OCI-M1 (cell line): ENCODE data around the gene TBC1D9.

Source experiments
- DNase-seq: peaks from one replicate; lab custom pipeline; 2025; lab: John Stamatoyannopoulos, UW

The TBC1D9 gene

GRCh38 chr4:140648716-140649308, 107.4 kb downstream of the TBC1D9 start:
- no peak for DNase-seq

GRCh38 chr4:140645614-140646412, 110.4 kb downstream of the TBC1D9 start:
- DNase-seq, result no peak

GRCh38 chr4:140645196-140645595, 111.0 kb downstream of the TBC1D9 start:
- DNase-seq, result no peak

GRCh38 chr4:140644470-140645185, 111.6 kb downstream of the TBC1D9 start:
- no peak for DNase-seq

- DNase-seq, result no peak
Observed at GRCh38 chr4:140643571-140644055, 112.6 kb downstream of the TBC1D9 start.

- no peak for DNase-seq
Observed at GRCh38 chr4:140642674-140643437, 113.3 kb downstream of the TBC1D9 start.

- no peak for DNase-seq
Observed at GRCh38 chr4:140641789-140642439, 114.3 kb downstream of the TBC1D9 start.

GRCh38 chr4:140641105-140641555, 115.1 kb downstream of the TBC1D9 start:
- no peak for DNase-seq

- no peak for DNase-seq
Observed at GRCh38 chr4:140640150-140640748, 115.9 kb downstream of the TBC1D9 start.

- DNase-seq, result no peak
Observed at GRCh38 chr4:140639066-140639465, 117.1 kb downstream of the TBC1D9 start.

GRCh38 chr4:140637836-140638235, 118.3 kb downstream of the TBC1D9 start:
- DNase-seq, result peak; percentile 72

- DNase-seq, result no peak
Observed at GRCh38 chr4:140635606-140636005, 120.6 kb downstream of the TBC1D9 start.

- DNase-seq, result no peak
Observed at GRCh38 chr4:140633951-140634350, 122.2 kb downstream of the TBC1D9 start.

- DNase-seq, result no peak
Observed at GRCh38 chr4:140633124-140633523, 123.1 kb downstream of the TBC1D9 start.

- no peak for DNase-seq
Observed at GRCh38 chr4:140630246-140630645, 125.9 kb downstream of the TBC1D9 start.

- no peak for DNase-seq
Observed at GRCh38 chr4:140628016-140628415, 128.2 kb downstream of the TBC1D9 start.

GRCh38 chr4:140626661-140627376, 129.4 kb downstream of the TBC1D9 start:
- peak; percentile 37 for DNase-seq

GRCh38 chr4:140622333-140622958, 133.7 kb downstream of the TBC1D9 start:
- DNase-seq, result no peak

GRCh38 chr4:140621161-140621560, 135.0 kb downstream of the TBC1D9 start:
- DNase-seq, result no peak
